ENCODE measurements around the gene SAP130.

DNA sequence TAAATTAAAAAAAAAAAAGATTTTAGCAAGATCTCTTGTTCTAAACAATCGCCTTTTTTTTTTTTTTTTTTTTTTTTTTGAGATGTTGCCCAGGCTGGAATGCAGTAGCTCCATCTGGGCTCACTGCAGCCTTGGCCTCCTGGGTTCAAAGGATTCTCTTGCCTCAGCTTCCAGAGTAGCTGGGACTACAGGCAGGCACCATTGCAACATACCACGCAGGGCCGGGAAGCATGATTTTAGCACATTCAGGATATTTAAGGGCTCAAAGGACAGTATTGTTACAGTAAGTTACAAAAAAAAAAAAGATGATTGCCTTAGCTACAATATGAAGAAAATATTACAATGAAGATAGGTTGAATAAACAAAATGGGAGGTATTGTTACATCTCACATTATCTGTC, 29.5 kb upstream of the SAP130 start:
- TF ChIP-seq CTCF (IDR thresholded peaks at IDR 0.05) (no peak), ZFX (IDR thresholded peaks at IDR 0.05; ENCODE audit: borderline replicate concordance) (no peak)

Data from 22Rv1 (cell line).